ENCODE results near the gene MLLT3.

DNA sequence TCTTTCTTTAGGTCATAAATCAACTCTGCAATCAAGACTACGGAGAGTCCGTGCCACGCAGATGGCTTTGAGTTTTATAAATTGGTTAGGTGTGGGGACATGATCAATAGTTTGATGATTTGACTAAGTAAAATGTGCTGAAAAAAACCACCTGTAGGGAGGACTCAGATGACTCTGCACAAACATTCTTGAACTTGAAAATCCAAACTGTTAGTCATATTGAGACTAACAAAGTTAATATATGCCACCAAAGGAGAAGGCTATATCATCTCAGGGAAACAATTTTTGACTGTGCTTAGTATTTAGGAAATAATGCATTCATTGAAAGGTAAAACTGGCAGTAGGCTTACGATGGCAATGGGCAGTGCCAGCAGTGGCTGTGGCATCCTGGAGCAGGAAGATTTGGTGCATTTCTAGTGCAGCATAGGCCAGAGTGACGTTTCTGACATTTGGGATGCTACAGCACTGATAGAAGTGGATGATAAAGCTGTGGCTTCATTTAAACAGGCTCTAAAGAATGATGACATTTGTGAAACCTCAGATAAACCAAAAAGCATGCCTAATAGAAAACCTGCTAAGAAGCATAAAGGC, 291.1 kb downstream of the MLLT3 start:
- no peak for TF ChIP-seq CTCF (IDR thresholded peaks at IDR 0.05; ENCODE audit: insufficient read depth, low read length, poor library complexity, severe bottlenecking)
- no peak for TF ChIP-seq EZH2phosphoT487 (conservative IDR thresholded peaks at IDR 0.05; ENCODE audit: low read length)

All from SU-DHL-6 (cell line).